ENCODE data around the gene TOR4A. TPM values are rescaled to one million over a fixed set of nuclear protein-coding genes. Genes with fewer than 3 reads are reported as not detected.

Gene TOR4A
- total and polyA plus RNA-seq, 9 of the 15 experiments (the other 6 are each of a cell fraction or from before 2014, with no cell fraction given) = 3.9 to 49.2 (median 8.8) TPM

DNA sequence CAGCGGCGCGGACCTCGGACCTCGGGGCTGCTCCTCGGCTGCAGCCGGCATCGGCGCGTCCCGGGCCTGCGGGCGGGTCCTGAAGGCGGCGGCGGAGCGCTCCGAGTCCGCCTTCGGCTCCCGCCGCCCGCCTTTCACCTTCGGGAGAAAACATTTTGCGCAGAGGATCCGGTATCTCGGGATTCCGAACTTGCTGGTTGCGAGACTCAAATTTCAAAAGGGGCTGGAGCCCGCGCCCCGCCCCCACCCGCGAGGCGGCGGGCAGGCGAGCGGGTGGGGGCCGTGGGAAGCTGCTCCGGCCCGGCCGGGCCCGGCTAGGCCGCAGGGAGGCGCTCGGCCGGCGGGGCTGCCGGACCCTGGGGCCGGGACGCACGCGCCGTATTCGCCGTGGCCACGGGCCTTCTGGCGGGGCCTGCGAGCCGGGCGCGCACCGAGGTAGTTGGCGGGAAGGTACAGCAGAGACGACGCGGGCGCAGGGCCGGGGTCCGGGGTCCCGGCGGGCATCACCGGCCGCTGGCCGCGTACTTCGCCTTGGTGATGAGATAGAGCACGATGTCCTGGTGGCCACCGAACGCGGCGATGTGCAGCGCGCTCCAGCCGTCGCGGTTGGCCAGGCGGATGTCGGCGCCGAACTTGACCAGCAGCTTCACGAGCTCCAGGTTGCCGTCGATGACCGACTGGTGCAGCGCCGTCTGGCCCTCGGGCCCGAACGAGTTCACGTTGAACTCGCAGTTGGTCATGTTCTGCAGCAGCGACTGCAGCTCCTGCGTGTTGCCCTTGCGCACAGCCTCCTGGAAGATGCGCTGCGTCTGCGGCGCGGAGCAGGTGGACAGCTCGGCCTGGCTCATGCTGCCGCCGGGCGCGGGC is 23.8 kb downstream of the TOR4A start (continued):
- TF ChIP-seq ZMIZ1 (IDR thresholded peaks at IDR 0.05; ENCODE audit: low read depth in 2 of 2, low read length in 2 of 2) (0 out of 4 replicates have a peak, but pooled peaks of 1 of the 2 experiments have one; percentile 3), SAP30 (IDR thresholded peaks at IDR 0.05; ENCODE audit: borderline replicate concordance, insufficient read depth, low read depth, low read length, poor library complexity, severe bottlenecking) (peak; percentile 79), ETV1 (tag; conservative IDR thresholded peaks at IDR 0.05; ENCODE audit: low read depth) (no peak), ZBTB9 (CRISPR knock-in tag; IDR thresholded peaks at IDR 0.05) (no peak), ZNF197 (CRISPR knock-in tag; IDR thresholded peaks at IDR 0.05; ENCODE audit: low read depth) (peak; percentile 85; the same call in 1 of the 2 replicates), RNF2 (IDR thresholded peaks at IDR 0.05) (0 out of 2 replicates have a peak, but pooled peaks have one; percentile 47), RBBP5 (IDR thresholded peaks at IDR 0.05; ENCODE audit: borderline replicate concordance, insufficient read depth, low read length, poor library complexity, severe bottlenecking) (peak; percentile 77), SMARCE1 (IDR thresholded peaks at IDR 0.05) (no peak), KDM1A (IDR thresholded peaks at IDR 0.05) (no peak), PHF20 (IDR thresholded peaks at IDR 0.05; ENCODE audit: partially characterized antibody) (peak; percentile 38), ESRRA (IDR thresholded peaks at IDR 0.05; ENCODE audit: borderline replicate concordance, low read depth) (peak; percentile 13; the same call in 1 of the 2 replicates), RAD21 (CRISPR knock-in tag; conservative IDR thresholded peaks at IDR 0.05 in 1 of 2, IDR thresholded peaks at IDR 0.05 in 1 of 2) (peak in 1 of 2 experiments; percentile 43; a peak in 2 of 4 replicates), ETS2 (tag; IDR thresholded peaks at IDR 0.05; ENCODE audit: borderline replicate concordance, poor library complexity, severe bottlenecking) (no peak), POLR2G (IDR thresholded peaks at IDR 0.05; ENCODE audit: low read depth, low read length) (peak; percentile 76), FOXP1 (CRISPR knock-in tag; IDR thresholded peaks at IDR 0.05) (peak; percentile 94)
- TF ChIP-seq, protein P1, sequence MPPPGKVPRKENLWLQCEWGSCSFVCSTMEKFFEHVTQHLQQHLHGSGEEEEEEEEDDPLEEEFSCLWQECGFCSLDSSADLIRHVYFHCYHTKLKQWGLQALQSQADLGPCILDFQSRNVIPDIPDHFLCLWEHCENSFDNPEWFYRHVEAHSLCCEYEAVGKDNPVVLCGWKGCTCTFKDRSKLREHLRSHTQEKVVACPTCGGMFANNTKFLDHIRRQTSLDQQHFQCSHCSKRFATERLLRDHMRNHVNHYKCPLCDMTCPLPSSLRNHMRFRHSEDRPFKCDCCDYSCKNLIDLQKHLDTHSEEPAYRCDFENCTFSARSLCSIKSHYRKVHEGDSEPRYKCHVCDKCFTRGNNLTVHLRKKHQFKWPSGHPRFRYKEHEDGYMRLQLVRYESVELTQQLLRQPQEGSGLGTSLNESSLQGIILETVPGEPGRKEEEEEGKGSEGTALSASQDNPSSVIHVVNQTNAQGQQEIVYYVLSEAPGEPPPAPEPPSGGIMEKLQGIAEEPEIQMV (tag; conservative IDR thresholded peaks at IDR 0.05; ENCODE audit: low read depth) = no peak
- TF ChIP-seq, protein P2, sequence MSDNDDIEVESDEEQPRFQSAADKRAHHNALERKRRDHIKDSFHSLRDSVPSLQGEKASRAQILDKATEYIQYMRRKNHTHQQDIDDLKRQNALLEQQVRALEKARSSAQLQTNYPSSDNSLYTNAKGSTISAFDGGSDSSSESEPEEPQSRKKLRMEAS (CRISPR knock-in tag; IDR thresholded peaks at IDR 0.05) = peak; percentile 89
